H1 (cell line): ENCODE results near the gene PGAM5.

ENCODE experiments used
- ATF3 ChIP-seq: IDR thresholded peaks from 2 replicates; pipeline ENCODE4 v1.6.1; 2011; ENCODE audit warnings: low read depth, mild to moderate bottlenecking, low read length; ENCODE audit not compliant: insufficient read depth
- CEBPB ChIP-seq: IDR thresholded peaks from 2 replicates; pipeline ENCODE4 v1.6.1; 2012; ENCODE audit warnings: low read depth, low read length
- CTCF ChIP-seq, 3 experiments: IDR thresholded peaks; 1 replicate in 2 of 3; 2 replicates in 1 of 3; pipeline versions ENCODE4 v1.5.1 to v1.6.1; 2011; ENCODE audit warnings: low read length in 3 of 3, mild to moderate bottlenecking in 3 of 3, inconsistent platforms in 2 of 3, low read depth in 1 of 3, moderate library complexity in 1 of 3; ENCODE audit not compliant: insufficient read depth in 1 of 3; ENCODE audit errors: control extremely low read depth in 1 of 3
- EP300 ChIP-seq, 2 experiments: IDR thresholded peaks; 1 replicate in 1 of 2; 2 replicates in 1 of 2; pipeline ENCODE4 v1.6.1; 2011 to 2012; ENCODE audit warnings: low read depth in 2 of 2, low read length in 2 of 2, mild to moderate bottlenecking in 2 of 2, borderline replicate concordance in 1 of 2, inconsistent platforms in 1 of 2, moderate library complexity in 1 of 2
- KDM4A ChIP-seq: IDR thresholded peaks from one replicate; pipeline ENCODE4 v1.7.1; 2012; ENCODE audit warnings: low read depth, mild to moderate bottlenecking, moderate library complexity, low read length, inconsistent platforms; ENCODE audit not compliant: severe bottlenecking
- POLR2AphosphoS5 ChIP-seq: IDR thresholded peaks from 2 replicates; pipeline ENCODE4 v1.6.1; 2011; ENCODE audit warnings: low read depth, low read length
- RXRA ChIP-seq: IDR thresholded peaks from 2 replicates; pipeline ENCODE4 v1.6.1; 2011; ENCODE audit warnings: low read depth, mild to moderate bottlenecking, low read length, moderate library complexity; ENCODE audit not compliant: insufficient read depth
- SP1 ChIP-seq: IDR thresholded peaks from 2 replicates; pipeline ENCODE4 v1.6.1; 2011; ENCODE audit warnings: low read depth, low read length
- SUZ12 ChIP-seq: fragments of 200-600 bp; sonication (generic); IDR thresholded peaks from 2 replicates; pipeline ENCODE4 v1.6.1; 2012; ENCODE audit warnings: mild to moderate bottlenecking, inconsistent platforms, low read length, moderate library complexity, mixed read lengths
- YY1 ChIP-seq: IDR thresholded peaks from 2 replicates; pipeline ENCODE4 v1.6.1; 2011; ENCODE audit warnings: low read depth, mild to moderate bottlenecking, low read length

GRCh38 chr12:132685400-132685799 lies 25.2 kb upstream of the PGAM5 start:
- TF ChIP-seq CTCF (IDR thresholded peaks at IDR 0.05; ENCODE audit: control extremely low read depth in 1 of 3, insufficient read depth in 1 of 3, low read depth in 1 of 3, low read length in 3 of 3) (no peak), ATF3 (no peak), CEBPB (no peak), EP300 (IDR thresholded peaks at IDR 0.05; ENCODE audit: borderline replicate concordance in 1 of 2, low read depth in 2 of 2, low read length in 2 of 2) (no peak), YY1 (no peak), KDM4A (no peak), POLR2AphosphoS5 (no peak; the same call in 1 of the 2 replicates), SP1 (no peak), RXRA (no peak), SUZ12 (no peak)
